Adrenal gland (tissue), 12 donors: ENCODE results near the gene PAN3. TPM values are rescaled to one million over a fixed set of nuclear protein-coding genes. Genes with fewer than 3 reads are reported as not detected.

Experiments
- DNase-seq, 7 donors: peaks; one replicate each; pipeline ENCODE4 v3.0.0-alpha.2; 2019 to 2020
- H3K27ac ChIP-seq, 5 donors: fragments of 200-600 bp; sonication (generic) in 4 of 5; 1 replicate in 3 of 5; 2 replicates in 2 of 5; pipeline versions ENCODE4 v1.5.1 to v1.8.0; 2016 to 2020; ENCODE audit warnings: mild to moderate bottlenecking in 1 of 5
- H3K27me3 ChIP-seq: fragments of 200-600 bp; 2 replicates; pipeline ENCODE4 v1.8.0; 2021
- H3K36me3 ChIP-seq, 2 donors: fragments of 200-600 bp; replicated peaks in 1 of 2; 1 replicate in 1 of 2; 2 replicates in 1 of 2; pipeline versions ENCODE4 v1.5.1 to v1.8.0; 2018 to 2022
- H3K4me1 ChIP-seq, 2 donors: fragments of 200-600 bp; replicated peaks in 1 of 2; 1 replicate in 1 of 2; 2 replicates in 1 of 2; pipeline versions ENCODE4 v1.5.1 to v1.8.0; 2018 to 2021
- H3K4me3 ChIP-seq, 4 donors: fragments of 200-600 bp; sonication (generic) in 3 of 4; one replicate each; pipeline ENCODE4 v1.5.1; 2016 to 2018
- H3K9me3 ChIP-seq, 3 donors: fragments of 200-600 bp; sonication (generic) in 1 of 3; replicated peaks in 1 of 3; 1 replicate in 2 of 3; 2 replicates in 1 of 3; pipeline versions ENCODE4 v1.5.1 to v1.8.0; 2016 to 2021
- POLR2A ChIP-seq, 2 donors: fragments of 450-650 bp; IDR thresholded peaks; one replicate each; pipeline ENCODE4 v1.6.1; 2017; ENCODE audit warnings: antibody characterized with exemption in 2 of 2, mild to moderate bottlenecking in 2 of 2, moderate library complexity in 1 of 2
- WGBS, 4 donors: extraction: QIAGEN DNeasy Blood & Tissue Kit in 2 of 4; methylation state at CpG; one replicate each; pipeline versions ENCODE4 v1.1.5 to v1.1.7; 2013 to 2017; 5-methylcytosine and 5-hydroxymethylcytosine counted together
- intact Hi-C, 2 donors: fragments of 100-400 bp; cut with DNase I; formaldehyde crosslinking; loops; one replicate each; pipeline versions ENCODE4 v1.14.1 to v1.15.0; 2022 to 2023
- polyA plus RNA-seq, 3 donors: library from polyadenylated mRNA; stranded (reverse); fragments of 200-250 nt in 2 of 3; fragments of 350-450 nt in 1 of 3; fragmentation: Illumina TruSeq in 1 of 3; extraction: RNeasy Lipid Tissue Mini Kit (QIAGEN cat#74804) in 1 of 3; gene quantifications; one replicate each; pipeline ENCODE4 v1.2.3, GENCODE V29; 2013 to 2014
- total RNA-seq, 9 donors: library from RNA; depleted of rRNA in 4 of 9; stranded (reverse); fragments of >200 nt in 4 of 9; fragments of 120-200 nt in 1 of 9; fragmentation: NEBNext Ultra II Directional in 1 of 9; extraction: Animal tissue kit (Norgen Biotek cat#: 25700) in 1 of 9; gene quantifications; one replicate each; pipeline versions ENCODE4 v1.1.0 to v1.2.4, GENCODE V29; 2013 to 2023
- TF ChIP-seq, protein P1 (sequence below), 6 experiments: fragments of 450-650 bp in 4 of 6; fragments of 200-600 bp in 2 of 6; sonication (generic) in 1 of 6; IDR thresholded peaks; 1 replicate in 5 of 6; 2 replicates in 1 of 6; pipeline versions ENCODE4 v1.5.1 to v1.8.0; 2016 to 2021; ENCODE audit warnings: antibody characterized with exemption in 6 of 6, mild to moderate bottlenecking in 2 of 6, moderate library complexity in 1 of 6
- donor health status: healthy with polysubstance abuse.
- donor health status: Bipolar disorder and iron deficiency.
- donor health status: DM: yes; HTN: yes; CAD: no.
- donor health status: DM: no; HTN: no; CAD: no.
- donor health status: DM: no; HTN: no; CAD: no.
- donor health status: DM: yes; HTN: yes; CAD: no.

PAN3 gene
- total and polyA plus RNA-seq, 12 donors, result 13.3 to 31.4 (median 23.7) TPM

DNA sequence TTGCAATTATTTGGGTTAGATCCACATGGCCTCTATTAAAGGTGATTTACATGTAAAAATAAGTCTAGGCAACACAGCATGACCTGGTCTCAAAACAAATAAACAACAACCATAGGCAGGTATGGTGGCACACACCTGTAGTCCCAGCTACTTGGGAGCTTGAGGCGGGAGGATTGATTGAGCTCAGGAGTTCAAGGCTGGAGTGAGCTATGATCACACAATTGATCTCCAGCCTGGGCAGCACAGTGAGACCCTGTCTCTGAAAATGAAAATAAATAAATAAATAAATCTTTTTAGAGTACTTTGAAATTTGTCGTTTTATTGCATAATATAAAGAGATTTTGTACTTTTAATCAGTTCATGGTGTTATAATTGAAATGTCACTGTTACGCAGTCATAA lies 93.3 kb downstream of the PAN3 start:
- Histone ChIP-seq H3K27ac (no peak overlapping the region), H3K9me3 (no peaks in the 10 kb centered on the region), H3K27me3 (no peaks in the 10 kb centered on the region), H3K36me3 (no peaks in the 10 kb centered on the region), H3K4me3 (no peak overlapping the region), H3K4me1 (no peaks in the 10 kb centered on the region)
- intact Hi-C loops, result no loop called here
- TF ChIP-seq, protein P1, sequence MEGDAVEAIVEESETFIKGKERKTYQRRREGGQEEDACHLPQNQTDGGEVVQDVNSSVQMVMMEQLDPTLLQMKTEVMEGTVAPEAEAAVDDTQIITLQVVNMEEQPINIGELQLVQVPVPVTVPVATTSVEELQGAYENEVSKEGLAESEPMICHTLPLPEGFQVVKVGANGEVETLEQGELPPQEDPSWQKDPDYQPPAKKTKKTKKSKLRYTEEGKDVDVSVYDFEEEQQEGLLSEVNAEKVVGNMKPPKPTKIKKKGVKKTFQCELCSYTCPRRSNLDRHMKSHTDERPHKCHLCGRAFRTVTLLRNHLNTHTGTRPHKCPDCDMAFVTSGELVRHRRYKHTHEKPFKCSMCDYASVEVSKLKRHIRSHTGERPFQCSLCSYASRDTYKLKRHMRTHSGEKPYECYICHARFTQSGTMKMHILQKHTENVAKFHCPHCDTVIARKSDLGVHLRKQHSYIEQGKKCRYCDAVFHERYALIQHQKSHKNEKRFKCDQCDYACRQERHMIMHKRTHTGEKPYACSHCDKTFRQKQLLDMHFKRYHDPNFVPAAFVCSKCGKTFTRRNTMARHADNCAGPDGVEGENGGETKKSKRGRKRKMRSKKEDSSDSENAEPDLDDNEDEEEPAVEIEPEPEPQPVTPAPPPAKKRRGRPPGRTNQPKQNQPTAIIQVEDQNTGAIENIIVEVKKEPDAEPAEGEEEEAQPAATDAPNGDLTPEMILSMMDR (IDR thresholded peaks at IDR 0.05), result no peak
- no peak for TF ChIP-seq POLR2A (IDR thresholded peaks at IDR 0.05)
- 98 to 99% (median 99%) methylated on average over 3 of the region's 3 CpGs for WGBS, 4 donors
- no peak for DNase-seq

DNA sequence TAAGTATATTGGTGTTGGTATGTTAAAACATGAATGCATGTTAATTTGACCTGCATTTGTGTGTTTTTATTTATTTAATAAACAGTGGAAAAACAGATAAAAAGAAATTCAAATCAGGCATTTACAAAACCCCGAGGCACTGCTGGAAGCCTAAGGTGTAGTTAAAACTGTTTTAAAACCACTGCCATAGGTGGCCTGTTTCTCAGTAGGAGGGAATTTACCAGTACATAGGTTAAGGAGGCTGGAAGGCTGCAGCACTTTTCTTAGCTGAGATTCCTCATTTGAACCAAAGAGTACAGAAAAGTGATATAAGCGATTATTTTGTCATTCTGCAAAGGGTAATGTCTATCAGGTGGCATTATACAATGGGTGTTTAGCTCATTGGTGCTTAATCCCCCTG lies 99.6 kb downstream of the PAN3 start:
- Histone ChIP-seq H3K4me1 (no peaks in the 10 kb centered on the region), H3K36me3 (peaks cover 0 to 4% of the 10 kb centered on the region in 2 donors), H3K27me3 (no peaks in the 10 kb centered on the region), H3K4me3 (no peak overlapping the region), H3K9me3 (no peaks in the 10 kb centered on the region), H3K27ac (no peak overlapping the region)
- WGBS, 4 donors, result 94 to 96% (median 95%) methylated on average over 2 of the region's 2 CpGs
- intact Hi-C loops, result no loop called here
- no peak for TF ChIP-seq POLR2A (IDR thresholded peaks at IDR 0.05)
- TF ChIP-seq, protein P1 (IDR thresholded peaks at IDR 0.05), result no peak
- no peak for DNase-seq

DNA sequence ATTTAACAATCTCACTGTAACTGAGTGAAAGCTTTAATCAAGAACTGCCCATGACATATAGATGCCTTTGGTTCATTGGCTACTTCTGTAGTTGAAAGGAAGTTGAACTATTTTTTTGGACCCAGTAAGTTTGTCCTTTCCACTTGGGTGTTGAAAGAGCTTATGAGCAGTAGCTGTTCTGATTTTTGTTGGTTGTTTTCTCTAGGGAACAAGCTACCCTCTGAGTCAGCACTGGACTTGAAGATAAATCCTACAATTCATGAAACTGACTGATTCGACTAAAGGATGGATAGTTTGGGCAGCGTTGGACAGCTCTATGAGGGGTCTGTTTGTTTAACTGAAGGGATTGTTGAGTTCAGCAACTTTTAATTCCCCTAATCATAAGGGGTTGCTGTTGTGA lies 101.0 kb downstream of the PAN3 start:
- WGBS, 4 donors, result 20 to 54% (median 49%) methylated on average over 2 of the region's 2 CpGs

DNA sequence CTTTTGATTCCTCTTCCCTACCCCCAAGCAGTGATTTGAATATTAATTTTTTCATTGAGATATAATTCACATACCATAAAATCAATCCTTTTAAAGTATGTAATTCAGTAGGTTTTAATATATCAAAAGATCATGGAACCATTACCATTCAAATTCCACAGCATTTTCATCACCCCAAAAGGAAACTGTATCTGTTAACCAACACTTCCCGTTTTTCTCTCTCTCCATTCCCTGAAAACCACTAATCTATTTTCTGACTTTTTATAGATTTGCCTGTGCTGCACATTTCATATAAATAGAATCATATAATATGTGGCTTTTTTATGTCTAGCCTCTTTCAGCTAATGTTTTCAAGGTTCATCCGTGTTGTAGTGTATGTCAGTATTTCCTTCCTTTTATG lies 107.1 kb downstream of the PAN3 start:
- Histone ChIP-seq H3K4me3 (no peak overlapping the region), H3K36me3 (peaks cover 0 to 4% of the 10 kb centered on the region in 2 donors), H3K27ac (no peak overlapping the region), H3K27me3 (no peaks in the 10 kb centered on the region), H3K9me3 (peaks cover 0 to 5% (median 0%) of the 10 kb centered on the region in 3 donors), H3K4me1 (peaks cover 0 to 10% of the 10 kb centered on the region in 2 donors)
- 80 to 85% (median 82%) methylated on average over 2 of the region's 2 CpGs for WGBS, 4 donors
- no peak for DNase-seq
- TF ChIP-seq, protein P1 (IDR thresholded peaks at IDR 0.05), result no peak
- TF ChIP-seq POLR2A (IDR thresholded peaks at IDR 0.05), result no peak
- intact Hi-C loops, result no loop called here

More for the DNA sequence above, 101.0 kb downstream of the PAN3 start:
- Histone ChIP-seq H3K9me3 (no peaks in the 10 kb centered on the region), H3K27me3 (no peaks in the 10 kb centered on the region), H3K4me1 (no peaks in the 10 kb centered on the region), H3K4me3 (no peak overlapping the region), H3K27ac (no peak overlapping the region), H3K36me3 (peaks cover 0 to 4% of the 10 kb centered on the region in 2 donors)
- no peak for TF ChIP-seq POLR2A (IDR thresholded peaks at IDR 0.05)
- TF ChIP-seq, protein P1 (IDR thresholded peaks at IDR 0.05), result no peak
- intact Hi-C loops, result no loop called here
- no peak for DNase-seq
